Hematopoietic multipotent progenitor cell treated with erythropoietin and hydrocortisone succinate and interleukin-3 and kit ligand, for 6 days (in vitro differentiated cells): ENCODE measurements around the gene SH3PXD2A.

Experiments
- DNase-seq: peaks from one replicate; pipeline ENCODE4 v3.0.0-alpha.2; 2015

SH3PXD2A gene

DNA sequence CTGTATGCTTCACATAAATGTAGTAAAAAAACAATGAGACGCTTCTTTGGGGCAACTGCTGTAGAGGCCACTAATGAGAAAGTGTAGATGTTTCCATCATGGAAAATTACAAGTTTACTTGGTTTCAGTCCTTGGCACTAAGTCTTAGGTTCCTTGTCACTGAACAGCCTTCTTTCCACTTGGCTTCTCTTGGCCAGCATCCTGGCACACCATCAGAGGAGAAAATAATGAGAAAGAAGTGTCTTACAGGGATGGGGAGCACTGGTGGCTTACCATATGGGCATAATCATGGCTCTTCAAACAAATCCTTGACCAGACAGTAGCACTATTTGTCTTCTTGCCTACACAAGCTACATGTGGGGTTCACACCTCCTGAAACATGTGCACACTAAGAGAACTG lies 22.5 kb upstream of the SH3PXD2A start:
- DNase-seq = no peak

DNA sequence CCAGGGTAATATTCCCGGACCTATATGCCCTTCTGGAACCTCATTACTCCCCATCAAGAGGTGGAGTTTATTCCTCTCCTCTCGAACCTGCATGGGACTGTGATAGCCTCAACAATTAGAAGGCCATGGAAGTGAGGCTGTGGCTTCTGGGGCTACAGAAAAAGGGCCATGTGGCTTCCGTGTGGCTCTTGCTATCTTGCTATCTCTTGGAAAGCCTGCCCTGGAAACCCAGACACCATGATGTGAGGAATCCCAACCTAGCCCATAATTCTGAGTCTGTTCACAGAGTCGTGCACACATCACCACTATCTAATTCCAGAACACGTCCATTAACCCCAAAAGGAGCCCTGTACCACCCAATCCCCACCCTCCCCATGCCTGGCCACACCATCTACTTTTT lies 20.8 kb upstream of the SH3PXD2A start:
- DNase-seq = no peak

DNA sequence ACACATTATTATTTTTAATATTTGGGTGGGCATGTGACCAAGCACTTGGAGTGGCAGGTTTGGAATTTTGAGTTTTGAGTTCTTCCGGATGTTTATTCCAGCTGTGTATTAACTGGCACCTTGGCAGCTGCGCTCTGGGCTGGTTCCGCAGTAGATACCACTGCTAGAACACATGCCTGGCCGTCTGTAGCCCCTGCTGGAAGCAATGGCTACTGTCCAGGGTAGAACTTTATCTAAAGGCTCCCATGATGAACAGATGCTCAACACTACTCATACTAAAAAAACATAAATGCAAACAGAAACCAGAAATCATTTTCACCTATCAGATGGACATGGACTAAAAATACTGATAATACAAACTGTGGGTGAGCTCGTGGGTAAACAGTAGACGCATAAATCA lies 19.4 kb upstream of the SH3PXD2A start:
- no peak for DNase-seq

DNA sequence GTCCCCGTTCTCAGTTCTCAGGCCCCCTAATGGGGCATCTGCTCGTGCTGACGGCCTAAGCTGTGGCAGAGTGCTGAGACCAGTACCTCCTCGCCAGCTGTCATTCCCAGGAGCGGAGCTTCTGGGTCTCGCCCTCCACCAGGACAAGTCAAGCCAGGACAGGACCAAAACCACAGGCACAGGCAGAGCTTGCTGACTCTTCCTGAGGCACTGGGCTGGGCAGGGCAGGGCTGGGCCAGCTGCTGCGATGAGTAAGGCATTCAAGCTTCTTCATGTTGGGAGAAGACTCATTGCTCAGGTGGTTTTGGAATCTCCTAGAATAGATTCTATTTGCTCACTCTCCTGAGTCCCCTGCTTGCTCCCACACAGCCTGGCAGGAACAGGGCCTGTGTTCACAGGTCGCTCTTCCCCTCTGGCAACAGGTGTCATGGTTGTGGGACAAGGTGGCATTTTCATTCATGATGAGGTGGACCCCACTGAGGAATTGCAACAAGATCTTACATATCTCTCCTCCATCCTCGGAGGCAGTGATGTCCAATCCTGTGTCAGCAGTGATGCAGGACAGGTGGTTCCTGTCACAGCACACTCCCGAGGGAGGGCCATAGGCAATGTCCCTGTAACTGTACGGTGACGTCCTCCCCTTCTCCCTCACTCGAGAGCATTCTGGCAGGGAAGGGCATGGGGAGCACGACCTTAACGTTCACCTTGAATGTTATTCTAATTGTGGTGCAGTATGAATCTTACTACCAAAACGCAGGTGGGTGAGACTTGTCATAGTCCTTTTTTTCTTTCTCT lies 17.0 kb upstream of the SH3PXD2A start:
- no peak for DNase-seq

DNA sequence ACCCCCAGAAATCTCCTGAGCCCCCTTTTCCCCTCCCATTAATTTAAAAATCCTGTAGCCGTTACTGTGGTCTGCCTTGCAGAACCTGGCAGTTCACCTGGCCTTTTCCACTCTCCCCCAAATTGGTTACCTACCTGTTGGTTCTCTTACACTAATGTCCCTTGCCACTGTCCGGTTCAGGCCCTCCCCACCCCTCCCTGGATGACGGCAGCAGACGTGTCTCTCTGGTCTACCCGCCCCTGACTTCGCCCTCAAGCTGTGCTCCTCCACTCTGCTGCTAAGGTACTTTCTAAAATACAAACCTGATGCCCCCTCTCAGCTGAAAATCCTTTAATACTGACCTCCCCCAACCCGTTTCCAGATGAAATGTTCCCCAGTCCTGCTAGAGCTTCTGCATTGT lies 15.6 kb upstream of the SH3PXD2A start:
- DNase-seq = no peak

DNA sequence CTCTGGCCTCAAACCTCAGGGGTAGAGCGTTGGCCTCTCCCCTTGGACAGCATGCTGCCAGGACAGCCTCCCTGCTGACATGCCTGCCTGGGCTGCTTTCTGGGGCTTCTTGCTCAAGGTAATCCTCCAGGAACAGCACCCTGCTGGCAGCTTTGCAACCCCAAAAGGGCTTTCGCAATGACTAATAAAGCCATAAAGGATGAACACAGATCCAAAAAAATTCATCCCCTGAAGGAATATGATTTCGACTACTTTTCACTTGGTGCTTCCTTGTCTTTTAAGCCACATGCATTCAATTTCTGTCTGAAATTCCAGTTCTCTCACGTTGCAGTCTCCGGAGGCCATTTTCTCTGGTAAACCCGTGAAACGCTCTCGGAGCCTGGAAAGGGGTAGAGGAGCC lies 15.1 kb upstream of the SH3PXD2A start:
- no peak for DNase-seq

DNA sequence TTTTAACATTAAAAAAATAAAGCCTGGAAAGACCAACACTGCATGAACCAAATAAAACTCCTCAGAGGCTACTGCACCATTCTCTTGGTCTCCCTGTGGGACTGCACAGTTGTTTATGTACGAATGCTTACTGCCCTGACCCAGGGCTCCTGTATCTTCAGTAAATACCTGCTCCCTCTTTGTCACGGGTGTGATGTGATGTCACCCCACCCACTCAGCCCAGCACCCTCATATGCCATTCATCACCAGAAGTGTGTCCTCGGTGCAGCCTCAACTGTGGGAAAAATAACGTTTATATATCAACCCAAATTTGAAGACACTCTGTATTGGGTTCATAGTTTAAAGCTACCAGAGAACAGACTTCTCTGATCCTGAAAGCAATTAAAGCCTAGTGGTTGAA lies 14.0 kb upstream of the SH3PXD2A start:
- DNase-seq = no peak

DNA sequence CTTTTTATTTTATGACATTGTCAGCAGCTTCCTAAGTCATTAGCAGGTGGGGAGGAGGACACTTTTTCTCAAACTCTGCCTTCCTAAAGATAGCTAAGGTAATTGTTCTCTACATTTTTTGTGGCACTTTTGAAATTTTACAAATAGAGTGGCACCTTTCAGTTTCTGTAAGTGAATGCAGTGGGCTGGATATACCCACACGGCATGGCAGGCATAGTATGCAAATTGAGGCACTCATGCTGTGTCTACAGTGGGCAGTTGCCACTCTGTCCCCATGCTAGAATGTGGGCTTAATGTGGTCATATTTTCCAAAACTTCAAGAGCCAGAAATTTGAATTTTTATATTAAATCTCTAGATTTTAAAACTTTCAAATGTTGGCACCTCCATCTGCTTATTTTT lies 12.8 kb upstream of the SH3PXD2A start:
- no peak for DNase-seq

DNA sequence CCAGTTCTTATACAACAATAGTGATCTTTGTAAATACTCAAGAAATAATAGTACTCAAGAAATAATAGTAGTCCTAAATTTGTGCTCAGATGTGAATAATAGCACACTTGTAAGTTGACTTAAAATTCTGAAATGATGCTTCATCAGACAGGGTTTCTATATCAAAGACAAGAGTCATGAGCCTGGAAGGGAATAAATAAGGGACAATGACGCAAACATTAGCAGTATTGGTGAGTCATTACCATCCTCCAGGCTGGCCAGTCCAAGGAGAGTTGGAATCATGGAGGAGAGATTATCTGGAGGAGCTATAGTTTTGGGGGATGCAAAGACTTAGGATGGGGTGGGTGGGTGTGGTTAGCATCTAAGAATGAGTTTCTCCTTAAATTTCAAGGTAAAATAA lies 6.1 kb upstream of the SH3PXD2A start:
- DNase-seq = no peak

DNA sequence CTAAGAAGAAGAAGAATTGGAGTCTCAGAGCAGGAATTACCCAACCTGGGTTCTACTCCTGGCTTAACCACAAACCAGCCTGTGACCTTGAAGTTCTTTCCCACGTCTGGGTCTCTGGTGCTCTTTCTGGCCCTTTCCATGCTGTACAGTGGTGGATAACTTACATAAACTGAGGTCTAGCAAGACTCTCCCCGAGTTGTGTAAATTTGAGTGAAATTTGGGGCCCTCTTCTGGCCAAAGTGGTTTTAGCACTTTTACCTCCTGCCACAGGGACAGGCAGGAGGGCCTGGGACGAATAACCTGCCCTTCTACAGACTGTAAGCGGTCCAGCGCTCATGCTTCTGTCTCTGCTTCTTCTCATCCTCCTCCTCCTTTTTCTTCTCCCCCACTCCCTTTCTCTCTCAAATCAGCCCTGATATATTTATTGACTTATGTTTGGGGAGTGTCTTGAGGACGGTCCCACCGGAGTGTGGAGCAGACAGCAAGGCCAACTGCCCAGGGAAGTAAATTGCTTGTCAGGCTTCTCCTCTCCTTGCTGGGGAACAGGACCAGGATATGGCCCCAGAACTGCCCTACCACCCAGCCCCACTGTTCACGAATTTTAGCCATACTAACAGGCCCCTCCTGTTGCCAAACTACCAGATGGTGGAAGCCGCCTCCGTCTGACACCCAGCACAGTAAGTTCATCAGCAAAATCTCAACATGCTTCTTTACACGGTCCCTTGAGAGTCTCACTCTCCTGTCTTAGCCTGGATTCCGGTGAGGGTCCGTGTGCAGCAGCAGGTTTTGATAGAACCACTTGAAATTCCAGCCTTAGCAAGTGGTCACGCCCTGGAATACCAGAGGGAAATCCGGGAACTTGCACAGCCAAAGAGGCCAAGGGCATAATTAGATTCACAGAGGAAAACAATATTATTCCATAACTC lies 4.0 kb upstream of the SH3PXD2A start:
- peak; percentile 73 for DNase-seq

DNA sequence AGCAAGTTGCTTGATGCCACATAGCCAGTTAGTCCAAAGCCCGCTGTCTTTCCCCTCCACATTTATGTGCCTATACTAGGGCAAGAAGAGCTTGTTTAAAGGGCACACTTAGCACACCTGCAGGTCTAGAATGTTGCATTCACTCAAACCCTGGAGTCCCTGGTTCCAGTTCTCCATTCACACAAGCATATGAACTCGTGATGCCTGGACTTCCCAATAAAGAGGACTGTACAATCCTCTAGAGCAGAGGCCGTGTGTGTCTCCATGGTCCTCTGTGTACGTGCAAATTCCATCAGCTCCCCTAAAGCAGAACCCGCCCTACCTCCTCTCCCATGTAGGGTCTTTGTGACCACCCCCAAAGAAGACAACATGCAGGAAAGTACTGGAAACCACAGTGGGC lies 3.0 kb upstream of the SH3PXD2A start:
- no peak for DNase-seq

DNA sequence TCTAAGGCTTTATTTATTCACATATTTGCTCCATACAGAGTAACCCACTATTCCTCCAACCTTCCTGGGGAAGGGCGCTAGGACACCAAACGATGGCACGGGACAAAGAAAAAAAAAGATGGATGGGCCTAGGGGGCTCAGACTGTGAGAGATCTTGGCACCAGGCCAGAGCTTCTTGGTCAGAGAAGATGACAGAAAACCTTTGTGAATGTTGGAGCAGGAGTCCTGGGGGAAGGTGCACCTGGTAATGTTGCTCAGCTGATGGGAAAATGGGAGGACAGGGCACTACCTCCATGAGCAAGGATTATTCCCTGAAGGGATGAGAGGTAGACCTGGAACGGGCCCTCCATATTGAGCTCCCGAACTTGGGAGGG lies 1.4 kb upstream of the SH3PXD2A start:
- DNase-seq = no peak

DNA sequence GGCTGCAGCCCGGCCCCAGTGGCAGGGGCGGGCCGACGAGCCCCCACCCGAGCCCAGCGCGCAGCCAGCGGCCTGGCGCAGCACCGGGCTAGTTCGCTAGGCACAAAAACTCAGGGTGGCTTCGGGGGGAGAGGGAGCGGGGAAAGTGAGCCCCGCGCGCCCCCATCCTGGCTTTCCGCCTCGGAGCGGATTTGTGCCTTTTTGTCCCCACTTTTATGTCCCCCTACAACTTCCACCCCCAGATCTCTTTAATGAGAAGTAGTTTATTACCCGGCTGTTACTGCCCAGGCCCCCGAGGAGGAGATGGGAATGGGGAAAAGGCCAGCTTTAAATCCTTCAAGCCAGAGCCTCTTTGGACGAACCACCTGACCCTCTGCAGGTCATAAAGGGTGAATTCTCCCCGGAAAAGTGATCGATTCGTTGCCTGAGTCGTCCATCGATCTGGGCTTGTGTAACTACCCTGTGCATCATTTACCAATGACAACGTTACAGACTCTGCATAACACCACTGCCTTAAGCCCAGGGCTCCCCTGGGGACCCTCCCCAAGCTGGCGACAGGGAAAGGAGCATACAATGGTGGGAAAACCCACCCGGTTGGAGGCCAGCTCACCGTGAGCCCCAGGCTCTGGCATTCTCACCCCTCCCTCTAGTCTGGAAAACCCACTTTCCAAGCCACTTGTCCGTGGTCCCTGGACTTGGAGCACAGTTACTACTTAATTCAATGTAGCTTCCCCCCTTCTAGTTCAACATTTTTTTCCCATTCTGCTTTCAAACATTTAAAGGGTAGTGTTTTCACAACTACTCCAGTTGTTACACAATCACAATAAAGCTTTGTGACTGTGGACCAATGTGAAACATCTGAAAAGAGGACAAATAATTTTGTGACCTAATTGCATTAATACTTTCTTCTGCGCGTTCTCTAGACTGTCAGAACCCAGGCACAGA lies 748 bp upstream of the SH3PXD2A start:
- DNase-seq = no peak

DNA sequence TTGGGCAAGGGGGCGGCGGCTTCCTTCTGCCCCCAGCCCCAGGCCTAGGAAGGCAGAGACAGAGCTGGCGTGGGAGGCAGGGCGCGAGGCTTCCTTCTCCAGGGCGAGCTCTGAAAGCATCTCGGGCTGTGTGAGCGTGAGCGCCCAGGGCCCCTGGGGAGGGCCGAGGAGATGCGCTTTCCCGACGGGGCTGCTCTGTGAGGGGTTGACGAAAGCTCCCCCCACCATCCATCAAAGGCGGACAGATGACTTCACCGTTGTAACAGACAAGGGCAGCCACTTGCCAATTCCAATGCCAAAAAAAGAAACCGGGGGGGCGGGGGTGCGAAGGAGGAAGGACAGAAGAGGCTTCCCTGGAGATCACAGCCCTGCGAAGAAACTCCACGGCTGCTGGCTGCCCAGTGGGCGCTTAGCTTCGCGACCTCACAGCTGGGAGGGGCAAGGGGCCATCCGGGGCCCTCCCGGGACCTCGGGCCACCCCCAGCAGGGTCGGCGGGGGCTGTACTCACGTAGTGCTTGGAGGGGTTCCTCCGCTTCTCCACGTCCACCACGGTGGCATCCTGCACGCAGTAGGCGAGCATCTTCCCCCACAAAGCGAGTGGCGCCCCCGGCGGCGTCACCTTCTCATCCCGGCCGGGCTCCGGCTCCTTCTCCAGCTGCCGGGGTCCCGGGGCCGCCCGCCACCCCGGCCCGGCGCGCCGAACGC lies 537 bp downstream of the SH3PXD2A start:
- DNase-seq = no peak

DNA sequence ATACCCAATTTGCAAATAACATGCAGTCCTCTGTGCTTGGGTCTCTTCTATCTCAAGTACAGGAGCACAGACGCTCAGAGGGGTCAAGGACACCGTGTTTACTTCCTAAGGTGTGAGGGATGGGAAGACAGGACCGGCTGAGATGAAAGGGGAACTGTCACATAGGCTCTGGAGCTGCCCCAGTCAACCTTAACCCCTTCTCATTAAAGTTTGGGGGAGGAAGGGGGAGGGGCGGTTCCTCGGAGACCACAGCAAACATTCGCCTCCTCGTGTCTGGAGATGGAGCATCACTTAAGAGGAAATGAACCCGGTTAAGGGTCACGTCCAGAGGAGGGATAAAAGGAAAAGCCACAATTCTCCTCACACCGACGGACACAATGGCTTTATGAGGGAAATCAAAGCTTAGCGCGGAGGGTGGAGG lies 1.1 kb downstream of the SH3PXD2A start:
- DNase-seq = no peak

DNA sequence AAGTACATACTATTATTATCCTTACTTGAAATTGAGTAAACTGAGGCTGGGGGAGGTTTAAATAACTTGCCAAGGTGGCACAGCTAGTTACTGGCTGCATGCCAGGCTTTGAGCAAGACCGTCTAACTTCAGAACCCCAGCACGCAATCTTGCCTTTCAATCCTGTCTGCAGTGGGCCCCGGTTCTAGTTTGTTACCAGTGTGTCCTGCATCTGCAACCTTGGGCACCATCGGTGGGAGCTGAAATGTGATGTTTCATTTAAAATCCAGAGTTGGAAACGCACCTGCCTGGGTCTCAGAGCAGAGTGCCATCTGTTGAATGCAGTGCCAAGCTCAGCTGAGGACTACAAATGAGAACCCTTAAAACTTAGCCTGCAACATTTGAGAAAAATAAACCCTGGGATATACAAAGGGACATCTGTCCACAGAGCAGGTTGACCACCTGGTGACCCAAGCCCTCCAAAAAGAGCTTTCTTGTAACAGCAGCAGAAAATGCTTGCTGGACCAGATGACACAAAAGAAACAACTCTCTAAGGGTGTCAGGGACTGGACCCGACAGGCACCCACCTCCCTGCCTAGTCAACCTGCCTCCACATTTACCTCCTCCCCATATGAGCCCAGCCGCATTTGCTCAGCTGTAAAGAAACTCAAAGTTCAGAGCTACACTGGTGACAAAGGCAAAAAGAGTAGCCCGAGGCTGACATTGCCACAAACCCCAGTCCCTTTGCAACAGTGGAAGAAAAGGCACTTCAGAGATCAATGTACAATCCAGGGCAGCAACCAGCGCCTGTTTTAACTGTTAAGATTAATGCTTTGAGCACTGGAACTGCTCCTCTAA lies 1.7 kb downstream of the SH3PXD2A start:
- no peak for DNase-seq

DNA sequence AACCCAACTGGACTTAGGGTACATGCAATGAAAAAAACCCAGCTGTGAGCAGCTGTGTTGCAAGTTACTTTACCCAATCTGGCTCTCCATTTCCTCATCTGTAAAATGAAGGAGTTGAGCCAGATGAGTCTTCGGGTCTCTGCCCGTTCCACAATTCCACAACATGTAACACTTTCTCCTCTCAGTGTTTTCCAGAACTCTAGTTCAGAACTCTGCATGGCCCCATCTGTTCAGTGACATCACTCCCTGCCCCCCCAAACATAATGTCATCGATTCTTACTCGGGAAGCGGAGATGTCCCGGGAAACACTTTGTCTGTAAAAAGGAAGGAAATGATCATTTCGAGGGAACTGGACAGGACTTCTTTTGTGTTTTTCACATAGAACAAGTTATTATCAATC lies 2.5 kb downstream of the SH3PXD2A start:
- no peak for DNase-seq

DNA sequence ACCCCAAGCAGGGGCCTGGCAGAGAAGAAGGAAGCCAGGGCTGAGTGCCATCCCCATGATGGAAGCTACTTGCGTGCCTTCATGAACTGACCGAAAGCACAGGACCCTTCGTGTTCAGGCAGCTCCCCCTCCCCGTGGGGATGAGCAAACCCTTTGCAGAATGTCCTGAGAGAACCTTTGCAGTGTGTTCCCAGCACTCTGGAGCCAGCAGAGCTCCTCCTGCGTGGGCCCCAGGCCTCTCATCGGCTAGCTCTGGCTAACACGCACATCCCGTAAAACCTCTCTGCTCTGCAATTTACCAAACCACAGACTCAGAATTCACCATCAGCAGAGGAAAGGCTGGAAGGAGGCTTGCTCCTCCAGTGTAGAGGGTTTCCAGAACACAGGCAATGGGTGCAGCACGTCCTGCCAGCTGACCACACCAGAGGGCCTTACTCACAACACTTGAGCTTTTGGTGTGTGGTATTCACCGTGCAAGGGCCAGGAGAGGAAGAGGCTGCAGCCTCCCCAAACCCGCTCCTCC lies 3.1 kb downstream of the SH3PXD2A start:
- DNase-seq = no peak

DNA sequence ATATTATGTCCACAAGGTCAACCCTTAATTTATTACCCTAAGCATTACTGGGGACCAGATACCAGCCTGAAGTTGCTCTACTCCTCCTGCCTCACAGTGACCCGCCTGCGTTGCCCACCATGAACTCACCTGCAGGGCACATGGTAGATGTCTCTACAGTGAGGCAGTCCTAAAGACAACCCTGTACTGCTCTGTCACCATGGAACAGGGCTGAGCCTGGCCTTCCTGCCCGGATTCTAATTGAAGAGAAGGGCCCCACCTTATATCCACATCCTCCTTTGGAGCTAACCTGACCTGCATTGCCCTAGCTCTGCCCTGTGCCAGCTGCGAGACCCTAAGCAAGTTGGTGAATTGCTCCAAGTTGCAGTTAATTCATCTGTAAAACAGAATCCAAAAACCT lies 4.1 kb downstream of the SH3PXD2A start:
- DNase-seq = no peak

DNA sequence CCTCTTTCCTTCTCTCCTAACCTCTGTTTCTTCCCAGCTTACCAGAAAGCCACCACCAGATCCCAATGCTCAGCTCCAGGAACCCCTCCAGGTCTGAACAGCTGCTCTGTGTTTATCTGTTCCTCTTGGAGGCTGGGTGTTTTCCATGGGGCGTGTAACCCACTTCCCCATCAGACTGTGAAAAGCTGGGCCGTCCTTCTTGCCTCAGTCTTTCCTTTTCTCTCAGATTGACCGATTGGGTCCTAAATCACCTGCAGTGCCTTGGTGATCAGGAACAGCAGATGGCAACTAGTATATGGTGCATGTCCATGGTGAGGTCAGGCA lies 4.8 kb downstream of the SH3PXD2A start:
- DNase-seq = no peak

DNA sequence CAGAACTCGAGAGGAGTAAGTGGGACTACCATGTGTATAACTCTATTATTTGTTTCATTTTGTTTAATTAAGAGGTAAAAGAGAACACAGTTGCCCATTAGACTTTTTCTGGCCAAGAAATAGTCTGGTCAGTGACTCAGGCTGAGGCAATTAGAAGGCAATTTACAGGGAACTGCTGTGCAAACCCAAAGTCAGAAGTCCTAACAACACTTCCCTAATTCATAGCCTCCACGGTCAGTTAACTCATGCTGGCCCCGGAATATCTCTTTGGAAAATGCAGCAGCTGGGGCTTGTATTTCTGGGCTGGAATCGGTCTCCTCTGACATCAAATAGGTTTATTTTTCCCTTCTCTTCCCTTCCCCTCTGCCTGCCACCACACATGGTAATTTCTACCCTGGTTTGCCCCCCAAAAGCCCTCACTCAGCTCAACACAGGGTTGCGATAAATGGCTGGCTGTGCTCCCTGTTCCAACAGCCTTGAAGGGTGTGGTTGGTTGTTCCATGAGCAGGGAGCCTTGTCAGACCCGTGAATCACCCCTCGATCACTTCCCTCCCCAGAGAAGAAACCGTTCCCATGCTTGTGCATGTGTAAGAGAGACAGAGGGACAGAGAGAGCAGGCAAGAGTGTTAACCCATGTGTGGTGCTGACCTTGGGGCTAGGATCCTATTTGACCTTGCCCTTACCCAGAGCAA lies 5.3 kb downstream of the SH3PXD2A start:
- no peak for DNase-seq
